ENCODE results near the gene ATL3. TPM values are rescaled to one million over a fixed set of nuclear protein-coding genes. Genes with fewer than 3 reads are reported as not detected.

Gene ATL3
- total and polyA plus RNA-seq, 2 of the 13 experiments (the other 11 are each of a cell fraction or from before 2014, with no cell fraction given) = not detected

DNA sequence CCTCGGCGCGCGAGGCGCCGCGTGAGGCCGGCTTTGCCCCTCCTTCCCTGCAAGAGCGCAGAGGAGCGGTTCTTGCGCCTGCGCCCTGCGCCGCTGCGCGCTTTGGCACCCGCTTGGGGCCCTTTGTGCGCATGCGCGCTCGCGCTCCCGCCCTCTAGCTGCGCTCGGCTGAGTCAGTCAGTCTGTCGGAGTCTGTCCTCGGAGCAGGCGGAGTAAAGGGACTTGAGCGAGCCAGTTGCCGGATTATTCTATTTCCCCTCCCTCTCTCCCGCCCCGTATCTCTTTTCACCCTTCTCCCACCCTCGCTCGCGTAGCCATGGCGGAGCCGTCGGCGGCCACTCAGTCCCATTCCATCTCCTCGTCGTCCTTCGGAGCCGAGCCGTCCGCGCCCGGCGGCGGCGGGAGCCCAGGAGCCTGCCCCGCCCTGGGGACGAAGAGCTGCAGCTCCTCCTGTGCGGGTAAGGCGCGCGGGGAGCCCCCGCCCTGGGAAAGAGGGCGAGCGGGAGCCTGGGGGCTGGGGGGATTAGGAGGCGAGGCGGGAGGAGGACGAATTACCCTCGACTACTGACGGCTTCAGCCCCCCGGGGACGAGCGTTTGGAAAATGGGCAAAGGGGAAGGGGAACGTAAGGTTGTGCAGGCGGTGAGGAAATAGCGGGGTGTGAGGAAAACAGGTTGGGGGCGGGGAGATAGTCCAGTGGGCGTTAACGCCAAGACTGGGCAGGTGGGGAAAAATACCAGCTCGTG, 10.3 kb upstream of the ATL3 start, which contains the start of gene RTN3 (continued):
- TF ChIP-seq, protein P1, sequence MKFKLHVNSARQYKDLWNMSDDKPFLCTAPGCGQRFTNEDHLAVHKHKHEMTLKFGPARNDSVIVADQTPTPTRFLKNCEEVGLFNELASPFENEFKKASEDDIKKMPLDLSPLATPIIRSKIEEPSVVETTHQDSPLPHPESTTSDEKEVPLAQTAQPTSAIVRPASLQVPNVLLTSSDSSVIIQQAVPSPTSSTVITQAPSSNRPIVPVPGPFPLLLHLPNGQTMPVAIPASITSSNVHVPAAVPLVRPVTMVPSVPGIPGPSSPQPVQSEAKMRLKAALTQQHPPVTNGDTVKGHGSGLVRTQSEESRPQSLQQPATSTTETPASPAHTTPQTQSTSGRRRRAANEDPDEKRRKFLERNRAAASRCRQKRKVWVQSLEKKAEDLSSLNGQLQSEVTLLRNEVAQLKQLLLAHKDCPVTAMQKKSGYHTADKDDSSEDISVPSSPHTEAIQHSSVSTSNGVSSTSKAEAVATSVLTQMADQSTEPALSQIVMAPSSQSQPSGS (CRISPR knock-in tag; IDR thresholded peaks at IDR 0.05) = 0 out of 2 replicates have a peak, but pooled peaks have one; percentile 27
- TF ChIP-seq ZNF841 (CRISPR knock-in tag; IDR thresholded peaks at IDR 0.05; ENCODE audit: borderline replicate concordance) (no peak), AGO2 (optimal IDR thresholded peaks at IDR 0.05; ENCODE audit: low read depth, low read length) (peak; percentile 60), ZNF160 (CRISPR knock-in tag; IDR thresholded peaks at IDR 0.05) (peak; percentile 51; the same call in 1 of the 2 replicates), TGIF2 (CRISPR knock-in tag; IDR thresholded peaks at IDR 0.05) (peak; percentile 61; the same call in 1 of the 2 replicates), TARDBP (CRISPR knock-in tag; IDR thresholded peaks at IDR 0.05) (no peak)
- TF ChIP-seq, protein P2, sequence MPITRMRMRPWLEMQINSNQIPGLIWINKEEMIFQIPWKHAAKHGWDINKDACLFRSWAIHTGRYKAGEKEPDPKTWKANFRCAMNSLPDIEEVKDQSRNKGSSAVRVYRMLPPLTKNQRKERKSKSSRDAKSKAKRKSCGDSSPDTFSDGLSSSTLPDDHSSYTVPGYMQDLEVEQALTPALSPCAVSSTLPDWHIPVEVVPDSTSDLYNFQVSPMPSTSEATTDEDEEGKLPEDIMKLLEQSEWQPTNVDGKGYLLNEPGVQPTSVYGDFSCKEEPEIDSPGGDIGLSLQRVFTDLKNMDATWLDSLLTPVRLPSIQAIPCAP (CRISPR knock-in tag; IDR thresholded peaks at IDR 0.05; ENCODE audit: low read depth) = no peak
- TF ChIP-seq, protein P3, sequence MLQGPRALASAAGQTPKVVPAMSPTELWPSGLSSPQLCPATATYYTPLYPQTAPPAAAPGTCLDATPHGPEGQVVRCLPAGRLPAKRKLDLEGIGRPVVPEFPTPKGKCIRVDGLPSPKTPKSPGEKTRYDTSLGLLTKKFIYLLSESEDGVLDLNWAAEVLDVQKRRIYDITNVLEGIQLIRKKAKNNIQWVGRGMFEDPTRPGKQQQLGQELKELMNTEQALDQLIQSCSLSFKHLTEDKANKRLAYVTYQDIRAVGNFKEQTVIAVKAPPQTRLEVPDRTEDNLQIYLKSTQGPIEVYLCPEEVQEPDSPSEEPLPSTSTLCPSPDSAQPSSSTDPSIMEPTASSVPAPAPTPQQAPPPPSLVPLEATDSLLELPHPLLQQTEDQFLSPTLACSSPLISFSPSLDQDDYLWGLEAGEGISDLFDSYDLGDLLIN (CRISPR knock-in tag; IDR thresholded peaks at IDR 0.05; ENCODE audit: borderline replicate concordance) = no peak; the same call in 1 of the 2 replicates
- TF ChIP-seq, protein P4, sequence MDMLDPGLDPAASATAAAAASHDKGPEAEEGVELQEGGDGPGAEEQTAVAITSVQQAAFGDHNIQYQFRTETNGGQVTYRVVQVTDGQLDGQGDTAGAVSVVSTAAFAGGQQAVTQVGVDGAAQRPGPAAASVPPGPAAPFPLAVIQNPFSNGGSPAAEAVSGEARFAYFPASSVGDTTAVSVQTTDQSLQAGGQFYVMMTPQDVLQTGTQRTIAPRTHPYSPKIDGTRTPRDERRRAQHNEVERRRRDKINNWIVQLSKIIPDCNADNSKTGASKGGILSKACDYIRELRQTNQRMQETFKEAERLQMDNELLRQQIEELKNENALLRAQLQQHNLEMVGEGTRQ (IDR thresholded peaks at IDR 0.05; ENCODE audit: low read depth, low read length) = no peak
- TF ChIP-seq, protein P4 (CRISPR knock-in tag; IDR thresholded peaks at IDR 0.05; ENCODE audit: borderline replicate concordance) = no peak
- TF ChIP-seq, protein P5, sequence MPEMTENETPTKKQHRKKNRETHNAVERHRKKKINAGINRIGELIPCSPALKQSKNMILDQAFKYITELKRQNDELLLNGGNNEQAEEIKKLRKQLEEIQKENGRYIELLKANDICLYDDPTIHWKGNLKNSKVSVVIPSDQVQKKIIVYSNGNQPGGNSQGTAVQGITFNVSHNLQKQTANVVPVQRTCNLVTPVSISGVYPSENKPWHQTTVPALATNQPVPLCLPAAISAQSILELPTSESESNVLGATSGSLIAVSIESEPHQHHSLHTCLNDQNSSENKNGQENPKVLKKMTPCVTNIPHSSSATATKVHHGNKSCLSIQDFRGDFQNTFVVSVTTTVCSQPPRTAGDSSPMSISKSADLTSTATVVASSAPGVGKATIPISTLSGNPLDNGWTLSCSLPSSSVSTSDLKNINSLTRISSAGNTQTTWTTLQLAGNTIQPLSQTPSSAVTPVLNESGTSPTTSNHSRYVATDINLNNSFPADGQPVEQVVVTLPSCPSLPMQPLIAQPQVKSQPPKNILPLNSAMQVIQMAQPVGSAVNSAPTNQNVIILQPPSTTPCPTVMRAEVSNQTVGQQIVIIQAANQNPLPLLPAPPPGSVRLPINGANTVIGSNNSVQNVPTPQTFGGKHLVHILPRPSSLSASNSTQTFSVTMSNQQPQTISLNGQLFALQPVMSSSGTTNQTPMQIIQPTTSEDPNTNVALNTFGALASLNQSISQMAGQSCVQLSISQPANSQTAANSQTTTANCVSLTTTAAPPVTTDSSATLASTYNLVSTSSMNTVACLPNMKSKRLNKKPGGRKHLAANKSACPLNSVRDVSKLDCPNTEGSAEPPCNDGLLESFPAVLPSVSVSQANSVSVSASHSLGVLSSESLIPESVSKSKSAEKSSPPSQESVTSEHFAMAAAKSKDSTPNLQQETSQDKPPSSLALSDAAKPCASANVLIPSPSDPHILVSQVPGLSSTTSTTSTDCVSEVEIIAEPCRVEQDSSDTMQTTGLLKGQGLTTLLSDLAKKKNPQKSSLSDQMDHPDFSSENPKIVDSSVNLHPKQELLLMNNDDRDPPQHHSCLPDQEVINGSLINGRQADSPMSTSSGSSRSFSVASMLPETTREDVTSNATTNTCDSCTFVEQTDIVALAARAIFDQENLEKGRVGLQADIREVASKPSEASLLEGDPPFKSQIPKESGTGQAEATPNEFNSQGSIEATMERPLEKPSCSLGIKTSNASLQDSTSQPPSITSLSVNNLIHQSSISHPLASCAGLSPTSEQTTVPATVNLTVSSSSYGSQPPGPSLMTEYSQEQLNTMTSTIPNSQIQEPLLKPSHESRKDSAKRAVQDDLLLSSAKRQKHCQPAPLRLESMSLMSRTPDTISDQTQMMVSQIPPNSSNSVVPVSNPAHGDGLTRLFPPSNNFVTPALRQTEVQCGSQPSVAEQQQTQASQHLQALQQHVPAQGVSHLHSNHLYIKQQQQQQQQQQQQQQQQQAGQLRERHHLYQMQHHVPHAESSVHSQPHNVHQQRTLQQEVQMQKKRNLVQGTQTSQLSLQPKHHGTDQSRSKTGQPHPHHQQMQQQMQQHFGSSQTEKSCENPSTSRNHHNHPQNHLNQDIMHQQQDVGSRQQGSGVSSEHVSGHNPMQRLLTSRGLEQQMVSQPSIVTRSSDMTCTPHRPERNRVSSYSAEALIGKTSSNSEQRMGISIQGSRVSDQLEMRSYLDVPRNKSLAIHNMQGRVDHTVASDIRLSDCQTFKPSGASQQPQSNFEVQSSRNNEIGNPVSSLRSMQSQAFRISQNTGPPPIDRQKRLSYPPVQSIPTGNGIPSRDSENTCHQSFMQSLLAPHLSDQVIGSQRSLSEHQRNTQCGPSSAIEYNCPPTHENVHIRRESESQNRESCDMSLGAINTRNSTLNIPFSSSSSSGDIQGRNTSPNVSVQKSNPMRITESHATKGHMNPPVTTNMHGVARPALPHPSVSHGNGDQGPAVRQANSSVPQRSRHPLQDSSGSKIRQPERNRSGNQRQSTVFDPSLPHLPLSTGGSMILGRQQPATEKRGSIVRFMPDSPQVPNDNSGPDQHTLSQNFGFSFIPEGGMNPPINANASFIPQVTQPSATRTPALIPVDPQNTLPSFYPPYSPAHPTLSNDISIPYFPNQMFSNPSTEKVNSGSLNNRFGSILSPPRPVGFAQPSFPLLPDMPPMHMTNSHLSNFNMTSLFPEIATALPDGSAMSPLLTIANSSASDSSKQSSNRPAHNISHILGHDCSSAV (CRISPR knock-in tag; IDR thresholded peaks at IDR 0.05; ENCODE audit: borderline replicate concordance) = no peak

Data from HepG2 (cell line).